GM18517 (cell line): Measurements from ENCODE around the gene C3orf18.

ENCODE experiments used
- ATAC-seq: cut with Tn5 transposase; IDR thresholded peaks from one replicate; pipeline ENCODE4 v1.9.1; 2021; ENCODE audit warnings: mild to moderate bottlenecking, moderate library complexity; ENCODE audit not compliant: unreplicated experiment

C3orf18 gene

GRCh38 chr3:50604110-50604621, 36.6 kb upstream of the C3orf18 start:
- ATAC-seq: no peak

GRCh38 chr3:50603261-50604109, 35.9 kb upstream of the C3orf18 start:
- no peak for ATAC-seq

- ATAC-seq: no peak
Observed at GRCh38 chr3:50602595-50603191, 35.1 kb upstream of the C3orf18 start.

GRCh38 chr3:50600841-50601591, 33.5 kb upstream of the C3orf18 start:
- no peak for ATAC-seq

GRCh38 chr3:50600141-50600753, 32.7 kb upstream of the C3orf18 start:
- ATAC-seq: no peak

- ATAC-seq: no peak
Observed at GRCh38 chr3:50599716-50600118, 32.2 kb upstream of the C3orf18 start.

- no peak for ATAC-seq
Observed at GRCh38 chr3:50599115-50599715, 31.7 kb upstream of the C3orf18 start.

- no peak for ATAC-seq
Observed at GRCh38 chr3:50594253-50594785, 26.8 kb upstream of the C3orf18 start.

GRCh38 chr3:50592568-50592967, 25.0 kb upstream of the C3orf18 start:
- no peak for ATAC-seq

GRCh38 chr3:50591196-50591741, 23.7 kb upstream of the C3orf18 start:
- ATAC-seq: no peak

GRCh38 chr3:50588759-50589433, 21.3 kb upstream of the C3orf18 start:
- no peak for ATAC-seq

- peak; percentile 50 for ATAC-seq
Observed at GRCh38 chr3:50587806-50588758, 20.5 kb upstream of the C3orf18 start.

- no peak for ATAC-seq
Observed at GRCh38 chr3:50587373-50587772, 19.8 kb upstream of the C3orf18 start.

GRCh38 chr3:50586763-50587070, 19.2 kb upstream of the C3orf18 start:
- ATAC-seq: no peak

GRCh38 chr3:50585919-50586762, 18.6 kb upstream of the C3orf18 start:
- no peak for ATAC-seq

GRCh38 chr3:50584391-50584790, 16.8 kb upstream of the C3orf18 start:
- ATAC-seq: no peak

- no peak for ATAC-seq
Observed at GRCh38 chr3:50583897-50584296, 16.4 kb upstream of the C3orf18 start.

- ATAC-seq: no peak
Observed at GRCh38 chr3:50582083-50582482, 14.5 kb upstream of the C3orf18 start.
